Activated T-cell treated with anti-CD3 and anti-CD28 coated beads, Interleukin-2, amount 50 U/mL, for 1 hour (primary cell): ENCODE data around the gene EXOC5.

Experiments used
- DNase-seq: peaks from one replicate; pipeline ENCODE4 v3.0.0-alpha.2; 2020

Gene EXOC5, protein sequence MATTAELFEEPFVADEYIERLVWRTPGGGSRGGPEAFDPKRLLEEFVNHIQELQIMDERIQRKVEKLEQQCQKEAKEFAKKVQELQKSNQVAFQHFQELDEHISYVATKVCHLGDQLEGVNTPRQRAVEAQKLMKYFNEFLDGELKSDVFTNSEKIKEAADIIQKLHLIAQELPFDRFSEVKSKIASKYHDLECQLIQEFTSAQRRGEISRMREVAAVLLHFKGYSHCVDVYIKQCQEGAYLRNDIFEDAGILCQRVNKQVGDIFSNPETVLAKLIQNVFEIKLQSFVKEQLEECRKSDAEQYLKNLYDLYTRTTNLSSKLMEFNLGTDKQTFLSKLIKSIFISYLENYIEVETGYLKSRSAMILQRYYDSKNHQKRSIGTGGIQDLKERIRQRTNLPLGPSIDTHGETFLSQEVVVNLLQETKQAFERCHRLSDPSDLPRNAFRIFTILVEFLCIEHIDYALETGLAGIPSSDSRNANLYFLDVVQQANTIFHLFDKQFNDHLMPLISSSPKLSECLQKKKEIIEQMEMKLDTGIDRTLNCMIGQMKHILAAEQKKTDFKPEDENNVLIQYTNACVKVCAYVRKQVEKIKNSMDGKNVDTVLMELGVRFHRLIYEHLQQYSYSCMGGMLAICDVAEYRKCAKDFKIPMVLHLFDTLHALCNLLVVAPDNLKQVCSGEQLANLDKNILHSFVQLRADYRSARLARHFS

DNA sequence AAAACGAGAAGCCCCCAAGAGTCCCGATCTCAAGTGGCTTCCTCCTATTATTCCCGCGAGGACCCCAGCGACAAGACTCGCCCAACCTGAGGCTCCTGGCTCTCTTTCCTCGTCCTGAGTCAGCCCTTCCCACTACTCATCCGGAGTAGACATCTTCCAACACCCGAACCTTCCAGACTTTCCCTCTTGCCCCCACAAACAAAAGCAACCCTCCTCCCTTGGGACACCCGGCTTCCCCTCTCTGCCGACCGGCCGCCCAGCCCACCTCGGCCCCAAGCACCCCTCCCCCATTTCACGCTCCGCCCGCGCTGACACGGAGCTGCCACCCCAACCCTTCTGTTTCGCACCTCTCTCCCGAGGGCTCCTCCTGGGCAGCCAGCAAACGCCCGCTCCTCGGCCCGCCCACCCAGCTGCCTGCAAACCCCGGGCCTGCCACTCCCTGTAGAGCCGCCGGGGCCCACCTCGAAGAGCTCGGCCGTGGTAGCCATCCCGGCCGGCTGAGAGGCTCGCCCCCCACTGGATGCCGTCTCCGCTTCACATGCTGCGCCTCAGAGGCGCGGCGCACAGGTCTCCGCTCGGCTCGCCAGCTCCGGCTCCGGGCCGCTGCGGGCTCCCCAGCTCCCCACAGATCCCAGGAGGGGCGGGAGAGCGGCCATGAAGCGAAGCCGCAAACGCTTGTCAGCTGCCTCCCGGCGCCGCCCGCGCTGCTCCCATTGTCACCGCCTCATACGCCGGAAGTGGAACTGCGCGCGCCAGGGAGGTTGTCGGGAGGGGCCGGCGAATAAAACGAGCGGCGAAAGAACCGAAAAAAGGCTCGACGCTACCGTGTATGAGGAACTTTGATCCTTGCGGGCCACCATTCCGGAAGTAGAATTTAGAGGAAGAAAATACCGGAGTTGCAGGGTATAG is at the start of gene EXOC5, which contains the start of gene AP5M1:
Gene EXOC5, minus strand, starts transcription at position 745 of the 909 bp plus-strand sequence. Its CDS starts 257 bp downstream, at position 488.
Gene AP5M1, plus strand, starts transcription at position 811 of the 909 bp plus-strand sequence. CDS start 344 bp downstream, outside the sequence.
- peak; percentile 90 for DNase-seq

- peak; percentile 55 for DNase-seq
These were observed 48.6 kb upstream of the EXOC5 start for GRCh38 chr14:57317248-57317833.

- no peak for DNase-seq
These were observed 45.8 kb upstream of the EXOC5 start for GRCh38 chr14:57314396-57315089.

GRCh38 chr14:57302883-57303282 is 34.2 kb upstream of the EXOC5 start:
- DNase-seq, result no peak

DNA sequence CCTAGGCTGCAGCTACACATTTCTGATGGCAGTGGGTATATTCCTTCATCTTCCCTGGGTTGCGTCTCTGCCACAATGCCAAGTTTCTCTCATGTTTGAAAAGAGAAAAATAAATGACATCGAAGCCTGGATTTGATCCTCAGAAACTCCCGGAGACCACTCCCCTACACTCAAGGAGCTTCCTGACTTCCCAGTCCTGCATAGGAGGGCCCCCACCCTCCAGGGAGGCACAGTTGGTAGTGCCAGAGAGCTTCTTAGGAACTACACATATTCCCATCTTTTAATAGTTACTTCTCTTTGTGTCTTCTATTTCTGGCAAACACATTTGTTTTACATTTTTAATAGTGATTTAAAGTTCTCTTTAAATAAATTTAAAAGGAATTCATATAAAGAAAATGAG is 30.8 kb upstream of the EXOC5 start:
- DNase-seq, result no peak

DNA sequence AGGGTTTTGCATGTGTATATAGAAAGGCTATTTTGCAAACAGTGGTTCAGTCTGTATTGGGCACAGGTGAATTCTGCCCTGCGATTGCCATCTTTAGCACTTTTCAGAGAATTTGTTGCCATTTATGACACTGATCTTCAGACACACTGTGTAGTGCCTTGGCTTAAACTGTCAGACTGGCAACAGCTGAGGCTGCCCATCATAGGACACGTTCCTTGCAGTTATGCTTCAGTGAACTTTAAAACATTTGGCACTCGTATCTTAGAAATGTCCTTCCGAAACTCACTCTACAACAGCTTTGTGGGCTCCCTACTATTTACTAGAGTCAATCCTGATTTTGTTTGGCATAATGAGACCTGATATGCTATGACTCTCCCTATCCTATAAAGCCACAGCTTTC is 29.1 kb upstream of the EXOC5 start:
- no peak for DNase-seq

- no peak for DNase-seq
These were observed 26.5 kb upstream of the EXOC5 start for GRCh38 chr14:57295239-57295638.

DNA sequence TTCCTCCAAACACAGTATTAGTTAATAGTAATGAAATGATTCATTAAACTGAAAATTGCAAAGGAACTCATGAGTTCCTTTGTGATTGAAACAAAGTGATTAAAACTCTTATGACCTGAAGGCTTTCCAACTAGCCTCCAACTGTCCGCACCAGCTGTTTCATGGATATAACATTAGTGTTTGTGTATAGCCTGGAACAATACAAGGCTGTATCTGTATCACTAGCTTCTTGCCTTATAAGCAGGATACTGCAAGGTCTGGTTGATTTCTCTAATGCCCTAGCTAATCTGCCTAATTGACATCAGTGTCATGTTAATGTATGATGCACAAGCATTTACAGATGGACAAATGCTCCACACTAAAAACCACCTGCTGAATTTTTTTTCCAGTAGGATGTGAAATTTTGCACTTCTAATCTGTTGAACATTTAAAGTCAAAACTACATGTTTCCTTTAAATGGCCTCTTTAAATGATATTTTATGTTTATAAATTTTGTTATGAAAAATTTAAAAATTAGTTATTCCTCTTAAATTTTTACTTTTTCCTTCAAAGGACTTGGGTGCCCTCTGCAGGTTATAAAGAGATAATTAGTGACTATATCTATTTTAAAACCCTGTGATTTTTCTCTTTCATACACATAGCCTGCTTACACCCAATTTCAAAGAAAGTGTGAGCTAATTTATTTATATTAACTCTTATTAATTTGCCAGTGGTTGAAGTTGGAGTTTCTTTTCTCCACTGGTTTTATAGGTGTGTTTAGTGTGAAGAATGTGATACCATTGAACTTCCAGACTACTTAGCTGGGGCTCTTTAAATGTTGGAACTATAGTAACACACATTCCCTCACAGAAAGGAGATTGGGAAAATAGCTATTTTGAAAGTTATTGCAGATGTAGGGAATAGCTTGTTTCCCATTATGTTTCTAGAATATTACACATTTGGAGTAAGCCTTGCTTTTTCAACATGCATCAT is 25.4 kb upstream of the EXOC5 start:
- no peak for DNase-seq

GRCh38 chr14:57291692-57292647 is 23.3 kb upstream of the EXOC5 start:
- no peak for DNase-seq

- no peak for DNase-seq
These were observed 22.0 kb upstream of the EXOC5 start for GRCh38 chr14:57290751-57291150.

GRCh38 chr14:57287745-57288144 is 19.0 kb upstream of the EXOC5 start:
- DNase-seq, result no peak

DNA sequence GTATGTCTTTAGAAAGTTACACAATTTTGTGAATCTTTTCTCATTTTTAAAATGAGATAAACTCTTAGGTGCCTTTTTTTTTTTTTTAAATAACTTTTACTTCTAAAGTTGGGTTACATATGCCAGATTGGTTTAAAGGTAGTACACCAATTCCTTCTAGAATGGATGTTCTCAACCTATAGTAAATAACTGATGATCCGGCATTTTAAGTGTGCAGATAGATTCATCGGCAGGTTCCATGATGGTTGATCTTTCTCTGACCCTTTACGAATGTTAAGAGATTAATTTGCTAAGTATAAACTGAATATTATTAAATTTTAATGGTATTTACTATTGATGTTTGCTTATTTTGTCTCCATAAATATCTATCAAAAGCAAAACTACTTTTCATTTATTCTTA is 8.4 kb upstream of the EXOC5 start:
- no peak for DNase-seq

DNA sequence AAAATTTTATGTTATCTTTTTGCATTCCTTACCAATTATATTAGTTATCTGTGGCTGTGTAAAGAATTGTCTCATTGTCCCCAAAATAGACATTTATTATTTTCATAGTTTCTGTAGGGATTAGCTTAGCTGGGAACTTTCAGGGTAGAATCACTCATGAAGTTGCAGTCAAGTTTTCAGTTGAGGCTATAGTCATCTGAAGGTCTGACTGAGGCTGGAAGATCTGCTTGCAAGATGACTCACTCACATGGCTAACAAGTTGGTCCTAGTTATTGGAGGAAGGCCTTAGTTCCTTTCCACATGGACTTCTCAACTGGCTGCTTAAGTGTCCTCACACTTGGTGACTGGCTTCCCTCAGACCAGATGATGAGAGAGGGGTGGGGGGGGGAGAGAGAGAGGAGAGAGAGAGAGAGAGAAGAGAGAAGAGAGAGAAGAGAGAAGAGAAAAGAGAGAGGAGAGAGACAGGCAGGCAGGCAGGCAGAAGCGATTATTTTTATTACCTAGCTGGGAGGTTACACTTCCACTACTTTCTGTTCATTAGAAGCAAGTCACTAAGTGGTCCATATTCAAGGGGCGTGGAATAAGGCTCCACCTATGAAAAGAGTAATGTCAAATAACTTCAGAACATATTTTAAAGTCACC is 6.4 kb upstream of the EXOC5 start:
- DNase-seq, result no peak

DNA sequence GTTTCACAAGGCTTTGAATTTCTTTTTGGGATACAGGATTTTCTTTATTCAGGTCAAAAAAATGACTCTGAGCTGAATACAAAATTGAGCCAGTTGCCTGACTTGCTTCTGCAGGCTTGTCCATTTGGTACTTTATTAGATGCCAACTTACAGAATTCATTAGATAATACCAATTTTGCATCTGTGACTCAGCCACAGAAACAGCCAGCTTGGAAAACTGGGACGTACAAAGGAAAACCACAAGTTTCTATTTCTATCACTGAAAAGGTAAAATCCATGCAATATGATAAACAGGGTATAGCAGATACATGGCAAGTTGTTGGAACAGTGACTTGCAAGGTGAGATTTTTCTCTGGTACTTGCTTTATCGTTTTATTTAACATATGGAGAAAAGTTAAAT is 5.8 kb upstream of the EXOC5 start:
- DNase-seq, result no peak

- no peak for DNase-seq
These were observed 4.5 kb upstream of the EXOC5 start for GRCh38 chr14:57273236-57273635.

DNA sequence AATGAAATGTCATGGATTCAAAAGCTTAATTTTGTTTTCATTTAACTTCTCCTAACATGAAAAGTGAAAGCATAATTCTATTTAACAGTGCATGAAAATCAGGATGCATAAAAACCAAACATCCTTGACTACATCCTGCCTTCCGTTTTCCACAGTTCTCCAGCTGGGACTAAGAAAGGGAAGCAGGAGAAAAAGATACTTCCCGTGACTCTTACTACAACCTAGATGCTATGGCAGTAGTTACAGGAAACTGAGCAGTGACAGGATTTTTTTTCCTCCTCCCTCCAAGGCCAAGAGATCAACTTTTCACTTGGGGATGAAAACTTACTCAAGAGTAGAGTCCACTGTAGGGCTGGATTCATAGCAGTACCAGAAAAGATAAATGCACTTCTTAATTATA is 2.6 kb downstream of the EXOC5 start:
- DNase-seq, result no peak

DNA sequence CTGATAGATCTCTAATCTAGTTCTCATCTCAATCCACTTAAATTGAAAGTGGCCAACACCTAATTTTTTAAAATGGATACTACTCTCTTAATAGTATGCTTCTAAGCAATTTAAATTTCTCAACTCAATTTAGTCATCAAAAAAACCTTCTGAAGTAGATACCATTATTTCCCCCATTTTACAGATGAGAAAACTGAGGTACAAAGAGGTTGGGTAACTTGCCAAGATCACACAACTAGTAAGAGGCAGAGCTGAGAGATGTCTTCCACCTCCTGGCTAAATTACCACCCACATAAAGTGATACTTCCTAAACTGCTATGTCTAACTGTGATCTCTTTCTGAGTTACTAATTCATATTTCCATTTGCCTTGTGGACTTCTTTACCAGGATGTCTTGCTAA is 6.6 kb downstream of the EXOC5 start:
- no peak for DNase-seq

DNA sequence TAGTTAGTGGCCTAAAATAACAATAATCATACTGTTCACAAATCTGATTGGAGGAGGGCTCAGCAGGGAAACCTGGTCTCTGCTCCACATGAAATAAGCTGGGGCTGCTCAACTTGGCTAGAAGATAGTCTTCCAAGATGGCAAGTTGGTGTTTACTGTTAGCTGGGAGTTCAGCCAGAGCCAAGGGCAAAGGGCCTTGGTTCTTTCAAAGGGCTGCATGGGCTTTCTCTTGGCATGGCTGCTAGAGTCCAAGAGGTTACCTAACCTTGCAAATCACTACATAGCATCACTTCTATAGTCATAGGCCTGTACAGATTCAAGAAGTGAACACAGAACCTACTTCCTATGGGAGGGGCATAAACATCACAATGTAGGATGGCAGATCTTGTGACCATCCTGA is 7.1 kb downstream of the EXOC5 start:
- DNase-seq, result no peak

DNA sequence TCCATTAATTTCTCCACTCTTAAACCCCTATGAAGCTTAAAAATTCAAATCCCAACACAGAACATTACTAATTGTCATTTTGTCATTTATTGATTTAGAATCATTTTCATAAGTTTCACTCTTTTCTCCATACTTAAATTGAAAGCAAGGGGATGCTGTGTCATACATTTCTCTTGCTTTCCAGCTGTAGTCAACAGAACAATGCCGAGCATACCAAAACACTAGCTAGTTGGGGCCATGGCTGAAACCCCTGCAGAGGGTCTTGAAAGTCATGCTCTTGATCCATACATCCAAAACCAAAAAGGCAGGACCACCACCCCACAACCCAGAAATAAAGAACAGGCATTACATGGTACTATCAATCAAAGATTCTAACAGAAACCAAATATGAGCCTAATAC is 9.0 kb downstream of the EXOC5 start:
- DNase-seq, result no peak
